ENCODE data around the gene DLK2. TPM values are rescaled to one million over a fixed set of nuclear protein-coding genes. Genes with fewer than 3 reads are reported as not detected.

DLK2 gene
- total RNA-seq: 1 to 10 TPM in 1 of 5 experiments, under 1 TPM in 4; 0.30 to 1.6 (median 0.53) TPM
- 1 to 10 TPM in 1 of 2 donors, under 1 TPM in 1; 0.74 to 1.0 TPM for polyA plus RNA-seq
- total RNA-seq: 0.54 reads per million

DNA sequence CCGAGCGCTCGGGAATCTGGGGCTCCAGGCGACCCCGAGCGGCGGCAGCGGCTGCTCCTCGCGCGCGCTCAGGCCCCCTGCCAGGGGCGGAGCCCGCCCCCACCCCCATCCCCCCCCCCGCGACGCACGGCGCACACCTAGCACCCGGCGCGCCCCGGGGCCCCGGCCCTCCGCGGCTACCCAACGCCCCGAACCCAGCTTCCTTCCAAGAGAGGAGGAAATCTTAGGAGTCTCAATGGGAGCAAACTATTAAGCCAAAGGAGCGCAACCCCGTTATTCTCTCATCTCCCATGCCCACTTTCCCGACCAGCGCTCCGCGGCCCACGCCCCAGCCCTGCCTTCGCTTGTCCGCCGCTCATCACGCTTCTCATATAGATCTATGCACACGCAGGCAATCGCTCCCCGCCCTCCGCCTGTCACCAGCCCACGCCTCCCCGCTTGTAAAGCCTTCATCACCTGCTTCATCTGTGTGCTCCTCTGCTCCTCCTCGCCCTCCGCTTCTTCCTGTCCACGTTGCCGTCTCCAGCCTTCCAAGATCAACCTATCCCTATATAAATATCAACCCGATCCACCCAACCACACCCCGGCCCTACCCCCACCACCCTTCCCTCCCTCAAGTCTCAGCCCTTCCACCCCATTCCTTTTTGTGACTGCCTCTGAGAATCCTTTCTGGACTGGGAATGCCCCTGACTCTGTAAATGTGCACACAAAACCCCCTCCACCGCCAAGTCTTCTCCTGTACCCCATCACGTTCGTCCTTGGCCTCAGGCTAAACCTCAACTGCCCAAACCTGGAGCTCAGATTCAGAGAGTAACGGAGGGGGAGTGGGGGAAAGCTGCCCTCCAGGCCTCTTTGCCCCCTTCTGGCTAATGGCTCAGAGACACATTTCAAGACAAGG, at the start of gene DLK2:
Gene DLK2, minus strand, starts transcription at position 18 of the 898 bp plus-strand sequence. CDS start 723 bp downstream, outside the sequence.
- H3K27ac Mint-ChIP-seq: peak within 1 kb of the TSS; percentile 6 to 92 (median 85)
- H3K4me1 Mint-ChIP-seq: peaks cover 10 to 19% (median 12%) of the 10 kb centered on the region in 7 donors
- no peaks in the 10 kb centered on the region for H3K9me3 ChIP-seq (ENCODE audit: control insufficient read depth in 2 of 3, low read length in 3 of 3)
- peaks cover 0 to 6% (median 0%) of the 10 kb centered on the region in 3 experiments for H3K36me3 ChIP-seq (ENCODE audit: control insufficient read depth in 2 of 3, insufficient read depth in 3 of 3, low read length in 3 of 3)
- no peaks in the 10 kb centered on the region for H3K9me3 Mint-ChIP-seq
- DNase-seq (peak; percentile 25 to 65 (median 53)), ATAC-seq (peak; percentile 74)
- CTCF ChIA-PET: interaction anchor here (1.1 to 1.2 kb wide), 3 partner anchors 50 to 68 kb away, joined by 3 to 4 read pairs (median 4); no protein-coding TSS in a partner anchor
- H3K27ac ChIP-seq (ENCODE audit: low read depth, low read length): peak within 1 kb of the TSS; percentile 63
- peaks cover 0 to 39% (median 0%) of the 10 kb centered on the region in 5 donors for H3K27me3 Mint-ChIP-seq
- POLR2A ChIA-PET: interaction anchor here (0.6 to 1.6 kb wide), 6 partner anchors 31 to 86 kb away, joined by 3 read pairs; partner anchors contain the start of genes POLR1C, YIPF3 and ZNF318
- peaks cover 0 to 12% (median 0%) of the 10 kb centered on the region in 5 donors for H3K36me3 Mint-ChIP-seq
- peaks cover 6 to 7% of the 10 kb centered on the region in 2 donors for H3K4me1 ChIP-seq (ENCODE audit: control insufficient read depth in 2 of 2, insufficient read depth in 2 of 2, low read length in 2 of 2)
- H3K4me3 Mint-ChIP-seq: peak within 1 kb of the TSS; percentile 83 to 92 (median 88)
- peak within 1 kb of the TSS; percentile 69 for H3K4me3 ChIP-seq (ENCODE audit: low read length)
- H3K27me3 ChIP-seq (ENCODE audit: control insufficient read depth in 2 of 2, insufficient read depth in 2 of 2, low read length in 2 of 2): no peaks in the 10 kb centered on the region
- intact Hi-C loops (cut with micrococcal nuclease): loop anchor here (1.0 to 10.0 kb wide), 7 partner anchors 22 to 891 kb away; partner anchors contain the start of genes ABCC10 (in 2 of the 2), POLH (in 1 of the 2), POLR1C (in 1 of the 2) and TJAP1 (in 1 of the 2)

GRCh38 chr6:43503443-43503842, 48.1 kb upstream of the DLK2 start:
- Mint-ChIP-seq H3K36me3 (peaks cover 7 to 45% (median 13%) of the 10 kb centered on the region in 5 donors), H3K9me3 (no peaks in the 10 kb centered on the region), H3K27ac (peak overlapping the region in 2 of 9 donors; percentile 56 to 76), H3K27me3 (peaks cover 5 to 11% (median 8%) of the 10 kb centered on the region in 5 donors), H3K4me3 (peak overlapping the region in 1 of 10 donors; percentile 77), H3K4me1 (peaks cover 0 to 17% (median 5%) of the 10 kb centered on the region in 7 donors)
- ATAC-seq (no peak), DNase-seq (no peak)
- no peaks in the 10 kb centered on the region for H3K9me3 ChIP-seq (ENCODE audit: control insufficient read depth in 2 of 3, low read length in 3 of 3)
- H3K4me1 ChIP-seq (ENCODE audit: control insufficient read depth in 2 of 2, insufficient read depth in 2 of 2, low read length in 2 of 2): no peaks in the 10 kb centered on the region
- CTCF ChIA-PET: no interaction called here
- no peak overlapping the region for H3K4me3 ChIP-seq (ENCODE audit: low read length)
- no peak overlapping the region for H3K27ac ChIP-seq (ENCODE audit: low read depth, low read length)
- POLR2A ChIA-PET: no interaction called here
- intact Hi-C loops (cut with micrococcal nuclease): no loop called here
- H3K27me3 ChIP-seq (ENCODE audit: control insufficient read depth in 2 of 2, insufficient read depth in 2 of 2, low read length in 2 of 2): peaks cover 0 to 4% of the 10 kb centered on the region in 2 donors
- peaks cover 0 to 66% (median 18%) of the 10 kb centered on the region in 3 experiments for H3K36me3 ChIP-seq (ENCODE audit: control insufficient read depth in 2 of 3, insufficient read depth in 3 of 3, low read length in 3 of 3)

- no peaks in the 10 kb centered on the region for H3K9me3 Mint-ChIP-seq
- Histone ChIP-seq H3K4me3 (ENCODE audit: low read length) (no peak overlapping the region), H3K4me1 (ENCODE audit: control insufficient read depth in 2 of 2, insufficient read depth in 2 of 2, low read length in 2 of 2) (no peaks in the 10 kb centered on the region), H3K27ac (ENCODE audit: low read depth, low read length) (no peak overlapping the region), H3K36me3 (ENCODE audit: control insufficient read depth in 2 of 3, insufficient read depth in 3 of 3, low read length in 3 of 3) (peaks cover 0 to 74% (median 18%) of the 10 kb centered on the region in 3 experiments), H3K9me3 (ENCODE audit: control insufficient read depth in 2 of 3, low read length in 3 of 3) (no peaks in the 10 kb centered on the region), H3K27me3 (ENCODE audit: control insufficient read depth in 2 of 2, insufficient read depth in 2 of 2, low read length in 2 of 2) (peaks cover 0 to 1% of the 10 kb centered on the region in 2 donors)
- intact Hi-C loops (cut with micrococcal nuclease): no loop called here
- H3K4me1 Mint-ChIP-seq: peaks cover 0 to 12% (median 5%) of the 10 kb centered on the region in 7 donors
- peak overlapping the region in 1 of 9 donors; percentile 41 for H3K27ac Mint-ChIP-seq
- ChIA-PET CTCF (interaction anchor here (0.5 to 1.1 kb wide), 2 partner anchors 68 to 94 kb away, joined by 3 to 4 read pairs; no protein-coding TSS in a partner anchor), POLR2A (interaction anchor here (0.7 kb wide), 1 partner anchor 359 kb away, joined by 4 read pairs; no protein-coding TSS in a partner anchor)
- ATAC-seq (no peak), DNase-seq (no peak)
- H3K36me3 Mint-ChIP-seq: peaks cover 7 to 45% (median 13%) of the 10 kb centered on the region in 5 donors
- H3K27me3 Mint-ChIP-seq: peaks cover 1 to 3% (median 2%) of the 10 kb centered on the region in 5 donors
- H3K4me3 Mint-ChIP-seq: no peak overlapping the region
Observed at GRCh38 chr6:43502666-43503065, 47.3 kb upstream of the DLK2 start.

- POLR2A ChIA-PET: interaction anchor here (0.9 to 1.1 kb wide), 2 partner anchors 10 to 131 kb away, joined by 3 to 5 read pairs; partner anchors contain the start of gene ZNF318
- peaks cover 0 to 2% (median 0%) of the 10 kb centered on the region in 7 donors for H3K4me1 Mint-ChIP-seq
- CTCF ChIA-PET: interaction anchor here (0.6 to 0.8 kb wide), 2 partner anchors 120 to 178 kb away, joined by 3 to 9 read pairs; no protein-coding TSS in a partner anchor
- Histone ChIP-seq H3K4me3 (ENCODE audit: low read length) (no peak overlapping the region), H3K4me1 (ENCODE audit: control insufficient read depth in 2 of 2, insufficient read depth in 2 of 2, low read length in 2 of 2) (no peaks in the 10 kb centered on the region), H3K27ac (ENCODE audit: low read depth, low read length) (no peak overlapping the region), H3K36me3 (ENCODE audit: control insufficient read depth in 2 of 3, insufficient read depth in 3 of 3, low read length in 3 of 3) (peaks cover 0 to 85% (median 18%) of the 10 kb centered on the region in 3 experiments), H3K27me3 (ENCODE audit: control insufficient read depth in 2 of 2, insufficient read depth in 2 of 2, low read length in 2 of 2) (no peaks in the 10 kb centered on the region), H3K9me3 (ENCODE audit: control insufficient read depth in 2 of 3, low read length in 3 of 3) (no peaks in the 10 kb centered on the region)
- no peaks in the 10 kb centered on the region for H3K27me3 Mint-ChIP-seq
- no peak for ATAC-seq
- no peaks in the 10 kb centered on the region for H3K9me3 Mint-ChIP-seq
- no peak overlapping the region for H3K4me3 Mint-ChIP-seq
- peaks cover 7 to 45% (median 13%) of the 10 kb centered on the region in 5 donors for H3K36me3 Mint-ChIP-seq
- H3K27ac Mint-ChIP-seq: peak overlapping the region in 2 of 9 donors; percentile 59 to 77
- DNase-seq: no peak
- intact Hi-C loops (cut with micrococcal nuclease): no loop called here
Observed at GRCh38 chr6:43500921-43501320, 45.6 kb upstream of the DLK2 start.

DNA sequence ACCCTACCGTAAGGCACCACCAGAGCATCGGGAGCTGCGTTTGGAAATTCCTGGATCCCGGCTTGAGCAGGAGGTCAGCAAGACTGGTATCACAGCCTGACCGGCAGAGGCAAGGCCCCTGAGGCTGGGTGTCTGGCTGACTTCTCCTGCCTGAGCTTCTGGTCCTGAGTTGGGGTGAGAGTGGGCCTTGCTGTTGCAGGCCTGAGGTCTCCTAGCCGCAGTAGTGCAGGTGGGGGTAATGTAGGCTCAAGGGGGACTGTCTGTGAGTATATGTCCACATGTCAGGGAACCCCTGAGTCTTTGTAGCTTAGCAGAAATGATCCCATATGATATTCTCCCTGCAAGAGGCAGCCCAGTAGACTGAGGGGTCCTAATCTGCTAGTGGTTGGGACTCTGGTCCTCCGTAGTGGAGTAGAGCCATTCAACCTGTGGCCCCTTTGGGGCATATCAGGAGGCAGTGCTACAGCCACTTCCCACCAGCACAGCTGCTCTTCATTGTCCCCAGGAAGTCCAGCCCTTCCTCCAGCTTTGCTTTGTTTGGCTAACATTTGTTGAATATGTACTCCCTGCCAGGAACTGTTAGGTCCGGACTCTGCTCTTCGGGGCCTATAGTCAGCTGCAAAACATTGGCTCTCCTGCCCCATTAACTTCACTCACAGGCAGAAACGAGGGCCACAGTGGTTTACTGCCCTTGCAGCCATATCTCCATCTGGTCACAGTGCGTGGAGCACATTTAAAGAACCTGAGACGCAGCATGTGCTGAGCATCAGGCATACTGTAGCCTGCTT, 43.9 kb upstream of the DLK2 start:
- intact Hi-C loops (cut with micrococcal nuclease): no loop called here
- H3K9me3 ChIP-seq (ENCODE audit: control insufficient read depth in 2 of 3, low read length in 3 of 3): no peaks in the 10 kb centered on the region
- no peaks in the 10 kb centered on the region for H3K27me3 ChIP-seq (ENCODE audit: control insufficient read depth in 2 of 2, insufficient read depth in 2 of 2, low read length in 2 of 2)
- DNase-seq: no peak
- H3K4me1 ChIP-seq (ENCODE audit: control insufficient read depth in 2 of 2, insufficient read depth in 2 of 2, low read length in 2 of 2): peaks cover 12 to 15% of the 10 kb centered on the region in 2 donors
- peaks cover 0 to 70% (median 18%) of the 10 kb centered on the region in 3 experiments for H3K36me3 ChIP-seq (ENCODE audit: control insufficient read depth in 2 of 3, insufficient read depth in 3 of 3, low read length in 3 of 3)
- no peak overlapping the region for H3K27ac ChIP-seq (ENCODE audit: low read depth, low read length)
- no peaks in the 10 kb centered on the region for H3K27me3 Mint-ChIP-seq
- ATAC-seq: no peak
- H3K4me3 ChIP-seq (ENCODE audit: low read length): no peak overlapping the region
- no peak overlapping the region for H3K4me3 Mint-ChIP-seq
- peaks cover 7 to 17% (median 15%) of the 10 kb centered on the region in 7 donors for H3K4me1 Mint-ChIP-seq
- CTCF ChIA-PET: interaction anchor here (1.4 kb wide), 1 partner anchor 7 kb away, joined by 4 read pairs; no protein-coding TSS in a partner anchor
- H3K9me3 Mint-ChIP-seq: no peaks in the 10 kb centered on the region
- peak overlapping the region in 1 of 9 donors; percentile 49 for H3K27ac Mint-ChIP-seq
- POLR2A ChIA-PET: no interaction called here
- H3K36me3 Mint-ChIP-seq: peaks cover 7 to 40% (median 13%) of the 10 kb centered on the region in 5 donors

All from naive thymus-derived CD4-positive, alpha-beta T cell (primary cell).